SK-N-SH (cell line): ENCODE results near the gene IRGM. TPM values are rescaled to one million over a fixed set of nuclear protein-coding genes. Genes with fewer than 3 reads are reported as not detected.

Experiments used
- CTCF ChIA-PET: fragments of 300-600, 350-600 bp; formaldehyde crosslinking; extraction: SDS; loops from one replicate; lab custom pipeline; 2021; lab: Yijun Ruan, JAX
- POLR2A ChIA-PET: fragments of 350-600 bp; sonication (Branson Sonifier 250); formaldehyde crosslinking; extraction: SDS; loops from one replicate; lab custom pipeline; 2020; ENCODE audit warnings: antibody characterized with exemption, inconsistent platforms; lab: Yijun Ruan, JAX
- DNase-seq: peaks from one replicate; pipeline ENCODE4 v3.0.0; 2012
- H2AFZ ChIP-seq: fragments of 200-600 bp; sonication (generic); 2 replicates; pipeline ENCODE4 v1.8.1; 2016; ENCODE audit warnings: antibody characterized with exemption, mild to moderate bottlenecking, low read depth
- H3F3A ChIP-seq: fragments of 200-600 bp; sonication (generic); replicated peaks from 2 replicates; pipeline ENCODE3; 2016; ENCODE audit warnings: antibody characterized with exemption, mild to moderate bottlenecking; ENCODE audit not compliant: insufficient read depth
- H3K27ac ChIP-seq, 2 experiments: fragments of 200-500 bp in 1 of 2; fragments of 200-600 bp in 1 of 2; sonication (Bioruptor generic) in 1 of 2; sonication (generic), shearing (Covaris generic) in 1 of 2; 2 replicates each; pipeline versions ENCODE4 v1.5.1 to v1.6.1; 2014 to 2016; ENCODE audit warnings: low read depth in 2 of 2, inconsistent platforms in 1 of 2, low read length in 1 of 2, mild to moderate bottlenecking in 1 of 2, mixed read lengths in 1 of 2
- H3K27me3 ChIP-seq: fragments of 200-600 bp; sonication (generic), shearing (Covaris generic); 2 replicates; pipeline ENCODE4 v1.6.1; 2016; ENCODE audit warnings: mixed run types; ENCODE audit not compliant: insufficient read depth
- H3K36me3 ChIP-seq, 2 experiments: fragments of 200-500 bp in 1 of 2; fragments of 200-600 bp in 1 of 2; sonication (Bioruptor generic) in 1 of 2; sonication (generic) in 1 of 2; replicated peaks in 1 of 2; 2 replicates each; pipeline versions ENCODE3 to v1.5.1; 2014 to 2016; ENCODE audit warnings: low read length in 1 of 2, mild to moderate bottlenecking in 1 of 2; ENCODE audit not compliant: insufficient read depth in 2 of 2, control insufficient read depth in 1 of 2
- H3K4me1 ChIP-seq, 2 experiments: fragments of 200-500 bp in 1 of 2; fragments of 200-600 bp in 1 of 2; sonication (Bioruptor generic) in 1 of 2; sonication (generic), shearing (Covaris generic) in 1 of 2; 2 replicates each; pipeline versions ENCODE4 v1.5.1 to v1.6.1; 2014 to 2016; ENCODE audit warnings: low read depth in 1 of 2, low read length in 1 of 2, mixed run types in 1 of 2; ENCODE audit not compliant: insufficient read depth in 2 of 2, control insufficient read depth in 1 of 2
- H3K4me2 ChIP-seq: fragments of 200-600 bp; sonication (generic), shearing (Covaris generic); 2 replicates; pipeline ENCODE4 v1.6.1; 2017; ENCODE audit warnings: mixed run types
- H3K4me3 ChIP-seq, 2 experiments: fragments of 200-500 bp in 1 of 2; fragments of 200-600 bp in 1 of 2; sonication (Bioruptor generic) in 1 of 2; sonication (generic), shearing (Covaris generic) in 1 of 2; 2 replicates each; pipeline versions ENCODE4 v1.5.1 to v1.8.1; 2014 to 2016; ENCODE audit warnings: low read depth in 2 of 2, inconsistent platforms in 1 of 2, low read length in 1 of 2, mild to moderate bottlenecking in 1 of 2, mixed read lengths in 1 of 2, moderate library complexity in 1 of 2
- H3K79me2 ChIP-seq: fragments of 200-600 bp; sonication (generic); 2 replicates; pipeline ENCODE4 v1.8.1; 2017; ENCODE audit warnings: mild to moderate bottlenecking; ENCODE audit not compliant: insufficient read depth
- H3K9ac ChIP-seq: fragments of 200-600 bp; sonication (generic); 2 replicates; pipeline ENCODE4 v1.6.1; 2017; ENCODE audit warnings: mixed run types
- H3K9me2 ChIP-seq: fragments of 200-600 bp; sonication (generic); 2 replicates; pipeline ENCODE4 v1.6.1; 2017; ENCODE audit warnings: mixed run types
- H3K9me3 ChIP-seq: fragments of 200-600 bp; sonication (generic); 2 replicates; pipeline ENCODE4 v1.6.1; 2017; ENCODE audit warnings: mixed run types, mild to moderate bottlenecking, moderate library complexity
- H4K20me1 ChIP-seq: fragments of 200-600 bp; sonication (generic); 2 replicates; pipeline ENCODE4 v1.6.1; 2017; ENCODE audit warnings: mild to moderate bottlenecking, mixed run types; ENCODE audit not compliant: insufficient read depth
- CHD2 ChIP-seq: fragments of 150-350 bp; IDR thresholded peaks from 2 replicates; pipeline ENCODE4 v1.6.1; 2018; ENCODE audit warnings: low read length; ENCODE audit not compliant: partially characterized antibody
- EP300 ChIP-seq, 2 experiments: IDR thresholded peaks; 2 replicates each; pipeline versions ENCODE4 v1.4.0 to v1.6.1; 2012; ENCODE audit warnings: borderline replicate concordance in 1 of 2, low read depth in 1 of 2, low read length in 1 of 2
- FOXJ3 ChIP-seq: sonication (generic); formaldehyde crosslinking; IDR thresholded peaks from 2 replicates; pipeline ENCODE4 v1.5.1; 2020; ENCODE audit warnings: mild to moderate bottlenecking, missing genetic modification reagents
- FOXM1 ChIP-seq: IDR thresholded peaks from 2 replicates; pipeline ENCODE4 v1.4.0; 2012; ENCODE audit warnings: low read depth, mild to moderate bottlenecking
- GABPA ChIP-seq: IDR thresholded peaks from 2 replicates; pipeline ENCODE4 v1.4.0; 2012; ENCODE audit warnings: low read depth, mild to moderate bottlenecking
- GATA2 ChIP-seq: sonication (generic); formaldehyde crosslinking; IDR thresholded peaks from 2 replicates; pipeline ENCODE4 v1.5.0; 2020; ENCODE audit warnings: mild to moderate bottlenecking, missing genetic modification reagents
- MEF2A ChIP-seq: IDR thresholded peaks from 2 replicates; pipeline ENCODE4 v1.4.0; 2012; ENCODE audit warnings: low read depth, borderline replicate concordance
- MXI1 ChIP-seq: IDR thresholded peaks from 2 replicates; pipeline ENCODE4 v1.6.1; 2012; ENCODE audit warnings: mild to moderate bottlenecking, low read depth, low read length, improper control_type of control experiment
- YY1 ChIP-seq: IDR thresholded peaks from 2 replicates; pipeline ENCODE4 v1.4.0; 2012; ENCODE audit warnings: low read depth, mild to moderate bottlenecking
- polyA plus RNA-seq, 3 experiments: library from polyadenylated mRNA; depleted of rRNA; stranded (reverse); fragments of >200 nt; gene quantifications; 2 replicates each; pipeline ENCODE4 v1.2.3, GENCODE V29; 2012
- TF ChIP-seq, protein P1 (sequence below): fragments of 150-350 bp; IDR thresholded peaks from 2 replicates; pipeline ENCODE4 v1.6.1; 2016; ENCODE audit warnings: mild to moderate bottlenecking, low read depth, low read length
- TF ChIP-seq, protein P2 (sequence below): IDR thresholded peaks from 2 replicates; pipeline ENCODE4 v1.6.1; 2012; ENCODE audit warnings: mild to moderate bottlenecking, low read depth, low read length, moderate library complexity
- TF ChIP-seq, protein P3 (sequence below): fragments of 150-350 bp; IDR thresholded peaks from 2 replicates; pipeline ENCODE4 v1.6.1; 2017; ENCODE audit warnings: antibody characterized with exemption, low read length, low read depth, borderline replicate concordance
- TF ChIP-seq, protein P4 (sequence below): IDR thresholded peaks from 2 replicates; pipeline ENCODE4 v1.4.0; 2012; ENCODE audit warnings: low read depth, borderline replicate concordance
- TF ChIP-seq, protein P5 (sequence below): IDR thresholded peaks from 2 replicates; pipeline ENCODE4; 2012

The IRGM gene
- polyA plus RNA-seq, 1 of the 3 experiments (the other 2 are of a cell fraction), result 0.13 TPM

DNA sequence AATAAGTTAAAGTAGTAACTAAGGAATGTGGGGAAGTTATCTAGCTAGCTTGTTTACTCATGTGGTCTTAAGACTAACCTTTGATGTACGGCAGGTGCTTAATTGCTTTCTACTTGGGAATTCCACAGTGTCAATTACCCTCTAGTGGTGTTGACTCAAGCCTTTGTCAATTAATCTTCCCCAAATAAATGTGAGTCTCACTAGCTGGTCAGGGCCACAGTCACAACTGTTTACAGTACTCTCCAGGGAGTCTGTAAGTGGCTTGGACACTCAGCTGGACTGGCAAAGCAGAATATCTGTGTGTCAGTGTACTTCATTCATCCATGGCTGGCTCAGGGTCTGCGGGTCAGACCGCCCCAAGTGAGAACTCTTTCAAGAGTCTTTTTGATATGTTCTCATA, 37.0 kb upstream of the IRGM start (continued):
- no peak for TF ChIP-seq FOXJ3 (CRISPR knock-in tag)
- TF ChIP-seq, protein P1, sequence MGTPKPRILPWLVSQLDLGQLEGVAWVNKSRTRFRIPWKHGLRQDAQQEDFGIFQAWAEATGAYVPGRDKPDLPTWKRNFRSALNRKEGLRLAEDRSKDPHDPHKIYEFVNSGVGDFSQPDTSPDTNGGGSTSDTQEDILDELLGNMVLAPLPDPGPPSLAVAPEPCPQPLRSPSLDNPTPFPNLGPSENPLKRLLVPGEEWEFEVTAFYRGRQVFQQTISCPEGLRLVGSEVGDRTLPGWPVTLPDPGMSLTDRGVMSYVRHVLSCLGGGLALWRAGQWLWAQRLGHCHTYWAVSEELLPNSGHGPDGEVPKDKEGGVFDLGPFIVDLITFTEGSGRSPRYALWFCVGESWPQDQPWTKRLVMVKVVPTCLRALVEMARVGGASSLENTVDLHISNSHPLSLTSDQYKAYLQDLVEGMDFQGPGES, result no peak
- TF ChIP-seq FOXM1, result no peak
- TF ChIP-seq, protein P2, sequence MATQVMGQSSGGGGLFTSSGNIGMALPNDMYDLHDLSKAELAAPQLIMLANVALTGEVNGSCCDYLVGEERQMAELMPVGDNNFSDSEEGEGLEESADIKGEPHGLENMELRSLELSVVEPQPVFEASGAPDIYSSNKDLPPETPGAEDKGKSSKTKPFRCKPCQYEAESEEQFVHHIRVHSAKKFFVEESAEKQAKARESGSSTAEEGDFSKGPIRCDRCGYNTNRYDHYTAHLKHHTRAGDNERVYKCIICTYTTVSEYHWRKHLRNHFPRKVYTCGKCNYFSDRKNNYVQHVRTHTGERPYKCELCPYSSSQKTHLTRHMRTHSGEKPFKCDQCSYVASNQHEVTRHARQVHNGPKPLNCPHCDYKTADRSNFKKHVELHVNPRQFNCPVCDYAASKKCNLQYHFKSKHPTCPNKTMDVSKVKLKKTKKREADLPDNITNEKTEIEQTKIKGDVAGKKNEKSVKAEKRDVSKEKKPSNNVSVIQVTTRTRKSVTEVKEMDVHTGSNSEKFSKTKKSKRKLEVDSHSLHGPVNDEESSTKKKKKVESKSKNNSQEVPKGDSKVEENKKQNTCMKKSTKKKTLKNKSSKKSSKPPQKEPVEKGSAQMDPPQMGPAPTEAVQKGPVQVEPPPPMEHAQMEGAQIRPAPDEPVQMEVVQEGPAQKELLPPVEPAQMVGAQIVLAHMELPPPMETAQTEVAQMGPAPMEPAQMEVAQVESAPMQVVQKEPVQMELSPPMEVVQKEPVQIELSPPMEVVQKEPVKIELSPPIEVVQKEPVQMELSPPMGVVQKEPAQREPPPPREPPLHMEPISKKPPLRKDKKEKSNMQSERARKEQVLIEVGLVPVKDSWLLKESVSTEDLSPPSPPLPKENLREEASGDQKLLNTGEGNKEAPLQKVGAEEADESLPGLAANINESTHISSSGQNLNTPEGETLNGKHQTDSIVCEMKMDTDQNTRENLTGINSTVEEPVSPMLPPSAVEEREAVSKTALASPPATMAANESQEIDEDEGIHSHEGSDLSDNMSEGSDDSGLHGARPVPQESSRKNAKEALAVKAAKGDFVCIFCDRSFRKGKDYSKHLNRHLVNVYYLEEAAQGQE, result no peak

DNA sequence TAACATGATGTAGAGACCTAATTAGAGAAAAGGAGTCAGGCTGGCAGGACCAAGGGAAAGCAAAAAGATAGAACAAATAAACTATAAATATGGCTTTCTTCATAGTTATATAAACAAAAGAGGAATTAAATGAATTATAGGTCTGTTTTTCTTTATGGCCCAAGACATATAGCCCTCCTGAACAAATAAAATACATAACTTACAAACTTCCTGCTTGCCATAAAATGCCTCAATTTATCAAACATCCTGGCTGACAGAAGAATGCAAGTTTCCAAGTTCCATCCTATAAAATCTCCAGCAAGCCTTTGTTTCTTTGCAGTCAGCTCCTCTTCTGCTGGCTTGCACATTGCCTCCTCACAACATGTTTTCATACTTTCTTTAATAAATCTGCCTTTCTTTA, 31.3 kb upstream of the IRGM start:
- TF ChIP-seq, protein P3, sequence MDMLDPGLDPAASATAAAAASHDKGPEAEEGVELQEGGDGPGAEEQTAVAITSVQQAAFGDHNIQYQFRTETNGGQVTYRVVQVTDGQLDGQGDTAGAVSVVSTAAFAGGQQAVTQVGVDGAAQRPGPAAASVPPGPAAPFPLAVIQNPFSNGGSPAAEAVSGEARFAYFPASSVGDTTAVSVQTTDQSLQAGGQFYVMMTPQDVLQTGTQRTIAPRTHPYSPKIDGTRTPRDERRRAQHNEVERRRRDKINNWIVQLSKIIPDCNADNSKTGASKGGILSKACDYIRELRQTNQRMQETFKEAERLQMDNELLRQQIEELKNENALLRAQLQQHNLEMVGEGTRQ, result no peak
- TF ChIP-seq, protein P2, result no peak
- TF ChIP-seq MXI1 (no peak), FOXJ3 (CRISPR knock-in tag) (no peak), EP300 (IDR thresholded peaks at IDR 0.05; ENCODE audit: borderline replicate concordance in 1 of 2, low read depth in 1 of 2, low read length in 1 of 2) (no peak), CHD2 (no peak), YY1 (no peak), GABPA (no peak), MEF2A (no peak), GATA2 (CRISPR knock-in tag) (no peak)
- TF ChIP-seq, protein P4, sequence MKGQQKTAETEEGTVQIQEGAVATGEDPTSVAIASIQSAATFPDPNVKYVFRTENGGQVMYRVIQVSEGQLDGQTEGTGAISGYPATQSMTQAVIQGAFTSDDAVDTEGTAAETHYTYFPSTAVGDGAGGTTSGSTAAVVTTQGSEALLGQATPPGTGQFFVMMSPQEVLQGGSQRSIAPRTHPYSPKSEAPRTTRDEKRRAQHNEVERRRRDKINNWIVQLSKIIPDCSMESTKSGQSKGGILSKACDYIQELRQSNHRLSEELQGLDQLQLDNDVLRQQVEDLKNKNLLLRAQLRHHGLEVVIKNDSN, result no peak
- TF ChIP-seq, protein P5, sequence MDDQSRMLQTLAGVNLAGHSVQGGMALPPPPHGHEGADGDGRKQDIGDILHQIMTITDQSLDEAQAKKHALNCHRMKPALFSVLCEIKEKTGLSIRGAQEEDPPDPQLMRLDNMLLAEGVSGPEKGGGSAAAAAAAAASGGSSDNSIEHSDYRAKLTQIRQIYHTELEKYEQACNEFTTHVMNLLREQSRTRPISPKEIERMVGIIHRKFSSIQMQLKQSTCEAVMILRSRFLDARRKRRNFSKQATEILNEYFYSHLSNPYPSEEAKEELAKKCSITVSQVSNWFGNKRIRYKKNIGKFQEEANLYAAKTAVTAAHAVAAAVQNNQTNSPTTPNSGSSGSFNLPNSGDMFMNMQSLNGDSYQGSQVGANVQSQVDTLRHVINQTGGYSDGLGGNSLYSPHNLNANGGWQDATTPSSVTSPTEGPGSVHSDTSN, result no peak
- Histone ChIP-seq H3K4me3 (no peak overlapping the region), H4K20me1 (no peaks in the 10 kb centered on the region), H3F3A (no peaks in the 10 kb centered on the region), H2AFZ (no peak overlapping the region), H3K9ac (no peak overlapping the region), H3K4me2 (no peak overlapping the region), H3K9me2 (no peaks in the 10 kb centered on the region), H3K36me3 (no peaks in the 10 kb centered on the region), H3K27me3 (no peaks in the 10 kb centered on the region), H3K4me1 (no peaks in the 10 kb centered on the region), H3K9me3 (0 out of 2 replicates have a peak, but pooled peaks cover 7% of the 10 kb centered on the region), H3K79me2 (no peaks in the 10 kb centered on the region), H3K27ac (no peak overlapping the region)
- ChIA-PET POLR2A (no interaction called here), CTCF (interaction anchor here (0.7 to 1.5 kb wide), 3 partner anchors 10 to 671 kb away, joined by 3 to 7 read pairs (median 5); no protein-coding TSS in a partner anchor)
- DNase-seq, result no peak
